Adrenal gland (tissue), 5 donors: ENCODE measurements around the gene ANO10.

Experiments used
- CTCF ChIP-seq, 6 experiments: fragments of 450-650 bp in 4 of 6; fragments of 200-600 bp in 2 of 6; sonication (generic) in 1 of 6; IDR thresholded peaks; 1 replicate in 5 of 6; 2 replicates in 1 of 6; pipeline versions ENCODE4 v1.5.1 to v1.8.0; 2016 to 2021; ENCODE audit warnings: antibody characterized with exemption in 6 of 6, mild to moderate bottlenecking in 2 of 6, moderate library complexity in 1 of 6
- POLR2A ChIP-seq, 2 donors: fragments of 450-650 bp; IDR thresholded peaks; one replicate each; pipeline ENCODE4 v1.6.1; 2017; ENCODE audit warnings: antibody characterized with exemption in 2 of 2, mild to moderate bottlenecking in 2 of 2, moderate library complexity in 1 of 2
- donor health status: DM: no; HTN: no; CAD: no.

- TF ChIP-seq CTCF (IDR thresholded peaks at IDR 0.05) (no peak), POLR2A (IDR thresholded peaks at IDR 0.05) (no peak)
Measured at GRCh38 chr3:43323541-43323940, 298.3 kb downstream of the ANO10 start.
